Naive thymus-derived CD8-positive, alpha-beta T cell (primary cell): ENCODE results near the gene PDZD7. TPM values are rescaled to one million over a fixed set of nuclear protein-coding genes. Genes with fewer than 3 reads are reported as not detected.
"Not testable (repeated sequence)": the region's sequence is repeated elsewhere in the genome, so short reads cannot be mapped to it uniquely, and the experiment has no call there.

Experiments used
- ATAC-seq, 2 donors: fragments of 150-1000 bp; cut with Tn5 transposase in 1 of 2; sonication (Bioruptor Pico), chemical (Tn5 transposase) in 1 of 2; 1 replicate in 1 of 2; 2 replicates in 1 of 2; pipeline ENCODE4 v1.10.0; 2021; ENCODE audit warnings: mild to moderate bottlenecking in 2 of 2, moderate library complexity in 2 of 2
- POLR2A ChIA-PET: fragments of 350-600 bp; sonication (Branson Sonifier 250); formaldehyde crosslinking; loops from one replicate; lab custom pipeline; 2021; ENCODE audit warnings: antibody characterized with exemption; lab: Charles Lee
- DNase-seq, 10 donors: peaks; one replicate each; pipeline versions ENCODE4 v3.0.0 to v3.0.0-alpha.2; 2020 to 2022
- H3K27ac Mint-ChIP-seq, 10 donors: one replicate each; pipeline ENCODE4 v1.8.0; 2020 to 2022; ENCODE audit warnings: mild to moderate bottlenecking in 10 of 10, mixed read lengths in 10 of 10, moderate library complexity in 4 of 10, inconsistent platforms in 1 of 10
- H3K27me3 Mint-ChIP-seq, 5 donors: one replicate each; pipeline ENCODE4 v1.8.0; 2021 to 2022; ENCODE audit warnings: mixed read lengths in 5 of 5
- H3K36me3 Mint-ChIP-seq, 3 donors: one replicate each; pipeline ENCODE4 v1.8.0; 2020 to 2022; ENCODE audit warnings: mixed read lengths in 3 of 3, mild to moderate bottlenecking in 2 of 3, inconsistent platforms in 1 of 3
- H3K4me1 Mint-ChIP-seq, 4 donors: one replicate each; pipeline ENCODE4 v1.8.0; 2021 to 2022; ENCODE audit warnings: mixed read lengths in 4 of 4
- H3K4me3 Mint-ChIP-seq, 10 donors: one replicate each; pipeline ENCODE4 v1.8.0; 2020 to 2022; ENCODE audit warnings: mild to moderate bottlenecking in 10 of 10, mixed read lengths in 10 of 10, moderate library complexity in 6 of 10, inconsistent platforms in 1 of 10
- H3K9me3 Mint-ChIP-seq, 9 donors: one replicate each; pipeline ENCODE4 v1.8.0; 2020 to 2022; ENCODE audit warnings: mixed read lengths in 9 of 9, mild to moderate bottlenecking in 3 of 9, inconsistent platforms in 1 of 9, moderate library complexity in 1 of 9
- polyA plus RNA-seq, 3 donors: library from polyadenylated mRNA; unstranded; fragments of 300-500 nt; fragmentation: Illumina TruSeq; gene quantifications; one replicate each; pipeline ENCODE4 v1.2.3, GENCODE V29; 2021
- total RNA-seq, 8 experiments: library from RNA in 2 of 8; stranded (reverse) in 2 of 8; gene quantifications; one replicate each; pipeline ENCODE4 v1.2.3 and lab custom pipeline; 2021 to 2026

Gene PDZD7
- total and polyA plus RNA-seq, 5 experiments from 2014 or later = 0.39 to 1.4 (median 1.1) TPM

DNA sequence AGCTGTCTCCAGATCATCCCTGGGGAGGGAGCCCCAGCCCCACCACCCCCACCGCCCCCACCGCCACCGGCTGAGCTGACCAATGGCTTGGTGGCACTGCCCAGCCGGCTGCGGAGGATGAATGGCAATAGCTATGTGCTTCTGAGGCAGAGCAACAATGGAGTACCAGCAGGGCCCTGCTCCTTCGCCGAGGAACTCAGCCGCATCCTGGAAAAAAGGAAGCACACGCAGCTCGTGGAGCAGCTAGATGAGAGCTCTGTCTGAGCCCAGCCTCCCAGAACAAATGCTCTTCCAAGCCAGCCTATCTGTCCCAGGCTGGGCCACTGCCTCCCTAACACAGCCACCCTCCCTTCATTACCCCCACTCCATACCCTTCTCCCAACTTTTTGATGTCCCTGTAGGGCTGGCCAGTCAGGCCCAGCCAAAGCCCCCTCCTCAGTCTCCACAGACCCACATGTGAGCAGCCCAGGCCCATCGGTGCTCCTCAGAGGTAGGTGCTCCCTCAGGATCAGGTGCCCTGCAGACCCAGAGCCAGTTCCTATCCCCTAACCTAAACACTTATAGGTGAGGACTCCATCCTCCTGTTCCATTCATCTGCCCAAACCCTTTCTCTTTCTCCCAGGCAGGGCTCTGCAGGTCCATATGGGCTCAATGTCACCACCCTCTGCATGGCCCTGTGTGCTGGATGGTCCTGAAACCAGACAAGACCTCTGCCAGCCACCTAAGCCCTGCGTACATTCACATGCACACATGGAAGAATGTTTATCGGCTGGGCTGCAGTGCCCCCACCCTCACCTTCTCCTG lies 46.9 kb downstream of the PDZD7 start:
- Mint-ChIP-seq H3K27ac (peak overlapping the region in 3 of 10 donors; percentile 38 to 80 (median 79)), H3K4me3 (peak overlapping the region in 1 of 10 donors; percentile 40)
- ATAC-seq = no peak

DNA sequence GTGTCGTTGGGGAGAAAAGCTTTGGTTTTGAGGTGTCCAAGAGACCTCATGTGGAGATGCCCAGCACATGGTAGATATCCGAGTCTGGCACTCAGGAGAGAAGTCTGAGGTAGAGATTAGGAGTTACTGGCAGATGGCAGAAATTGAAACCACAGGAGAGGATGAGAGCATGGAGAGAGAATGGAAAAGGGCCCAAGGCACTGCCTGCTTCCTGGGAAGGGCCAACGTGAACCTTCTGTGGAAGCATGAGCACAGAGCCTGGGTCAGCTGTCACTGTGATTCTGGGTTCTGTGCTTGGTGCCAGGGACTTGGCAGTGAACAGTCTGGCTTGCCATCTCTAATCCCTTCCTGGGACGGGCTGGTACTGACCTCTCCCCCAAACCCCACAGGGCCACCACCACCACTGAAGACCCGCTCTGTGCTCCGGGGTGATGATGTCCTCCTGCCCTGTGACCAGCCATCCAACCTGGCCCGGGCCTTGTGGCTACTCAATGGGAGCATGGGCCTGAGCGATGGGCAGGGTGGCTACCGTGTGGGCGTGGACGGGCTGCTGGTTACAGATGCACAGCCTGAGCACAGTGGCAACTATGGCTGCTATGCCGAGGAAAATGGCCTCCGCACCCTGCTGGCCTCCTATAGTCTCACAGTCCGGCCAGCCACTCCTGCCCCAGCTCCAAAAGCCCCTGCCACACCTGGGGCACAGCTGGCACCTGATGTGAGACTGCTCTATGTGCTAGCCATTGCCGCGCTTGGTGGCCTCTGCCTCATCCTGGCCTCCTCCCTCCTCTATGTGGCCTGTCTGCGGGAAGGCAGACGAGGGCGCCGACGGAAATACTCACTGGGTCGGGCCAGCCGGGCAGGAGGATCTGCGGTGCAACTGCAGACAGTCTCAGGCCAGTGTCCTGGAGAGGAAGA lies 47.8 kb downstream of the PDZD7 start:
- ATAC-seq = no peak
- no peak for DNase-seq
- H3K36me3 Mint-ChIP-seq = peaks cover 0 to 46% (median 13%) of the 10 kb centered on the region in 3 donors
- no peak overlapping the region for H3K27ac Mint-ChIP-seq
- no peaks in the 10 kb centered on the region for H3K27me3 Mint-ChIP-seq
- peak overlapping the region in 1 of 10 donors; percentile 73 for H3K4me3 Mint-ChIP-seq
- H3K4me1 Mint-ChIP-seq = peaks cover 13 to 32% (median 29%) of the 10 kb centered on the region in 4 donors
- POLR2A ChIA-PET = no interaction called here
- H3K9me3 Mint-ChIP-seq = no peaks in the 10 kb centered on the region

More for the DNA sequence above, 46.9 kb downstream of the PDZD7 start:
- POLR2A ChIA-PET = interaction anchor here (6.7 kb wide), 1 partner anchor 13 kb away, joined by 82 read pairs; the partner anchor contains the start of gene LZTS2
- H3K9me3 Mint-ChIP-seq = no peaks in the 10 kb centered on the region
- peaks cover 13 to 38% (median 30%) of the 10 kb centered on the region in 4 donors for H3K4me1 Mint-ChIP-seq
- no peak for DNase-seq
- peaks cover 0 to 45% (median 13%) of the 10 kb centered on the region in 3 donors for H3K36me3 Mint-ChIP-seq
- no peaks in the 10 kb centered on the region for H3K27me3 Mint-ChIP-seq

DNA sequence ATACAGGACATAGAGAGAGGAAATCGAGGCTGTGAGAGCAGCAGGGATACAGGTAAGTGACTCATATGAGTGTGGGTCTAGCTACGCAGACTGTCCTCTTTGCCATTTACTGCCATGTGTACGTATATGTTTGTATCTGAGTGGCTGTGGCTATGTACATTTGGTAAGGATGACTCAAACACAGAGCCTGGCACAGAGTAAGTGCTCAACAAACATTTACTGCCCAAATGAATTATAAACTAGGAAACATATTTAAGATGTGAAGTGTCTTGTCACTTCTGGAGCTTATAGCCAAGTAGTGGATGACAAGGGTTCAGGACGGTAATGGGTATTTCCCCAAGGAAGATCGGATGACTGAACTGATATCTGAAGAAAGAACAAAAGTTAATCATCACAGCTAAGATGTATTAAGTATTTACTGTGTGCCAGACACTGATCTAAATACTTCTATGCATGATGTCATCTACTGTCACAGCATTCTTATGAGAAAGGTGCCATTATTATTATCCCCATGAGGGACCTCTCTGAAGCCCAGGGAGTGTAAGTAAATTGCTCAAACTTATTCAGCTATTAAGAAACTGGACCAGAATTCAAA lies 49.7 kb downstream of the PDZD7 start:
- ATAC-seq (no peak), DNase-seq (no peak)
- Mint-ChIP-seq H3K4me3 (no peak overlapping the region), H3K9me3 (no peaks in the 10 kb centered on the region), H3K27me3 (no peaks in the 10 kb centered on the region), H3K27ac (peak overlapping the region in 1 of 10 donors; percentile 11), H3K36me3 (peaks cover 0 to 46% (median 13%) of the 10 kb centered on the region in 3 donors), H3K4me1 (peaks cover 10 to 15% (median 12%) of the 10 kb centered on the region in 4 donors)
- POLR2A ChIA-PET = no interaction called here

DNA sequence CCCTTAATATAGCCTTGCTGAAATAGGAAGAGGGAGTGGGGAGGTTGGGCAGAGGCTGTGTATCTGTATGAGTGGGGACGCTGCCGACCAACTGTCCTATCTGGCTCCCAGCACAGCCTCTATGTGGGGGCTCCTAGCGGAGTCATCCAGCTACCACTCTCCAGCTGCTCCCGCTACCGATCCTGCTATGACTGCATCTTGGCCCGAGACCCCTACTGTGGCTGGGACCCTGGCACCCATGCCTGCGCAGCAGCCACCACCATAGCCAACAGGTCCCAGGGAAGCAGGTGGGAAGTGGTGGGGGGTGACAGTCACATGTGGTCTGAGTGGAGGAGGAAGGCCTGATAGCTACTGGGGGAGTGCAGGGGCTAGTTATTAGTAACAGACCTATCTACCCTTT lies 50.2 kb downstream of the PDZD7 start:
- Mint-ChIP-seq H3K9me3 (no peaks in the 10 kb centered on the region), H3K4me1 (peaks cover 5 to 16% (median 7%) of the 10 kb centered on the region in 4 donors), H3K4me3 (no peak overlapping the region), H3K27me3 (no peaks in the 10 kb centered on the region), H3K36me3 (peaks cover 0 to 46% (median 13%) of the 10 kb centered on the region in 3 donors), H3K27ac (no peak overlapping the region)
- POLR2A ChIA-PET = no interaction called here
- ATAC-seq = no peak
- no peak for DNase-seq

DNA sequence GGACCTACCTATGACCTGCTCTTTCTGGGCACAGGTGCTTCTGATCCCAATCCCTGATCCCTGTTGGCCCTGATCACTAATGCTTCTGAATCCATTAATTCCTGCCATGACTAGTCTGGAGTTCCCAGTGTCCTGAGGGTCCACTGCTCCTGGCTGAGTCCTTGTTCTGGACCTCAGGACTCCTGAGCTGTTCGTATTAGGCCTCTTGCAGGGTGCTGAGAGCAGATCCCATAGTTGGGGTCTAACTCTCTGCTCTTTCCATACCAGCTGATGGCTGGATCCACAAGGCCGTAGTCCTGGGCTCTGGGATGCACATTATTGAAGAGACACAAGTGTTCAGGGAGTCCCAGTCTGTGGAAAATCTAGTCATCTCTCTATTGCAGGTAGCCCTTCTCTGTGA lies 50.6 kb downstream of the PDZD7 start:
- DNase-seq (no peak), ATAC-seq (no peak)
- no peak overlapping the region for H3K4me3 Mint-ChIP-seq
- H3K27me3 Mint-ChIP-seq = no peaks in the 10 kb centered on the region
- H3K27ac Mint-ChIP-seq = peak overlapping the region in 1 of 10 donors; percentile 72
- peaks cover 1 to 13% (median 3%) of the 10 kb centered on the region in 4 donors for H3K4me1 Mint-ChIP-seq
- POLR2A ChIA-PET = no interaction called here
- no peaks in the 10 kb centered on the region for H3K9me3 Mint-ChIP-seq
- peaks cover 0 to 46% (median 13%) of the 10 kb centered on the region in 3 donors for H3K36me3 Mint-ChIP-seq

DNA sequence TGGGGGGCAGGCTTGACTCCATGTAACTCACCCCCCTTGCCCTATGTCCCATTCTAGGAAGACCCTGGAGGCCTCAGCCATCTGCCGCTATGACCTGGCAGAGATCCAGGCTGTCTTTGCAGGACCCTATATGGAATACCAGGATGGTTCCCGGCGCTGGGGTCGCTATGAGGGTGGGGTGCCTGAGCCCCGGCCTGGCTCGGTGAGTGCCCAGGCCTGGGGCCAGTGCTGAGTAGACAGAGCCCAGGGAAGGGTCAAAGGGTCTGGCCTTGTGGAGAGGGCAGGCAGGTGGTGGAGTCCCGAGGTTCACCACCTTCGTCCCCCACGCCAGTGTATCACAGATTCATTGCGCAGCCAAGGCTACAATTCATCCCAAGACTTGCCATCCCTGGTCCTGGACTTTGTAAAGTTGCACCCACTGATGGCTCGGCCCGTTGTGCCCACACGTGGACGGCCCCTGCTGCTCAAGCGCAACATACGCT lies 51.1 kb downstream of the PDZD7 start:
- Mint-ChIP-seq H3K27me3 (no peaks in the 10 kb centered on the region), H3K4me3 (no peak overlapping the region), H3K36me3 (peaks cover 0 to 46% (median 13%) of the 10 kb centered on the region in 3 donors), H3K4me1 (peaks cover 0 to 13% (median 1%) of the 10 kb centered on the region in 4 donors), H3K27ac (peak overlapping the region in 1 of 10 donors; percentile 72), H3K9me3 (no peaks in the 10 kb centered on the region)
- no peak for ATAC-seq
- DNase-seq = no peak
- POLR2A ChIA-PET = interaction anchor here (0.8 to 1.3 kb wide), 3 partner anchors 11 to 36 kb away, joined by 3 read pairs; partner anchors contain the start of gene SEMA4G

DNA sequence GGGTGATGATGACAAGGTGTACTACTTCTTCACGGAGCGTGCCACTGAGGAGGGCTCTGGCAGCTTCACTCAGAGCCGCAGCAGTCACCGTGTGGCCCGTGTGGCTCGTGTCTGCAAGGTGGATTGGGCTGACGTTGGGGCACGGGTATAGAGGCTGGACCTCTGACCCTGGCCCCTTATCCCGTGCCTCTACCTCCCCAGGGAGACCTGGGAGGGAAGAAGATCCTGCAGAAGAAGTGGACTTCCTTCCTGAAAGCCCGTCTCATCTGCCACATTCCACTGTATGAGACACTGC lies 52.1 kb downstream of the PDZD7 start:
- Mint-ChIP-seq H3K4me1 (peaks cover 0 to 11% (median 0%) of the 10 kb centered on the region in 4 donors), H3K36me3 (peaks cover 0 to 39% (median 10%) of the 10 kb centered on the region in 3 donors), H3K27me3 (no peaks in the 10 kb centered on the region), H3K4me3 (no peak overlapping the region), H3K9me3 (no peaks in the 10 kb centered on the region), H3K27ac (peak overlapping the region in 1 of 10 donors; percentile 65)
- no peak for ATAC-seq
- POLR2A ChIA-PET = interaction anchor here (1.3 kb wide), 1 partner anchor 10 kb away, joined by 3 read pairs; the partner anchor contains the start of gene SEMA4G
- DNase-seq = no peak

DNA sequence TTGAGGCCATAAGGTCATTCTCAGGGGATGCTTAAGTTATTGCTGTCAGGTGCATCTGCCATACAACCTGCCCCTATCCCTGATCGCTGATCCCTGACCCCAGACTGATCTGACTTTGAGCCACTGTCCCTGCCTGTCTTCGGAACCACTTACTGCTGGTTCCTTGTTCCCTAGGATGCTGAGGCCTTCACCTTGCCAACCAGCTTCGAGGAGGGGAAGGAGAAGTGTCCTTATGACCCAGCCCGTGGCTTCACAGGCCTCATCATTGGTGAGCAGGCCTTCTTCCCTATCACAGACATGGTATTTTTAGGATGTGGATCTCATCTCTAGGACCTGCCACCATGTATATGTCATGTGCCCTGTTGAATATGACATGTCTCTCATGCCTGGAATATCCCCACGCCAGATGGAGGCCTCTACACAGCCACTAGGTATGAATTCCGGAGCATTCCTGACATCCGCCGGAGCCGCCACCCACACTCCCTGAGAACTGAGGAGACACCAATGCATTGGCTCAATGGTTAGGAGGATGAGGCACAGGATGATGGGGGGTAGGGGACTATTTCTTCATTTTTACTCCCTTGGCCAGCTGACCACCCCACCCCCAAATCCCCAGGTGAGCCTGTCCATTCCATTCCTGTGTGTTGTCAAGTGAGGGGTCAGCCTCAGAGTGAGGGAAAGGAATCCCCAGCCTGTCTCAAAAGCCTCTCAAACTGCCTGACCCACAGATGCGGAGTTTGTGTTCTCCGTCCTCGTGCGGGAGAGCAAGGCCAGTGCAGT lies 52.6 kb downstream of the PDZD7 start:
- peaks cover 0 to 39% (median 10%) of the 10 kb centered on the region in 3 donors for H3K36me3 Mint-ChIP-seq
- H3K27me3 Mint-ChIP-seq = no peaks in the 10 kb centered on the region
- no peaks in the 10 kb centered on the region for H3K9me3 Mint-ChIP-seq
- H3K27ac Mint-ChIP-seq = peak overlapping the region in 1 of 10 donors; percentile 65
- POLR2A ChIA-PET = no interaction called here
- H3K4me1 Mint-ChIP-seq = peaks cover 0 to 11% (median 0%) of the 10 kb centered on the region in 4 donors
- no peak for DNase-seq
- H3K4me3 Mint-ChIP-seq = no peak overlapping the region
- ATAC-seq = no peak

DNA sequence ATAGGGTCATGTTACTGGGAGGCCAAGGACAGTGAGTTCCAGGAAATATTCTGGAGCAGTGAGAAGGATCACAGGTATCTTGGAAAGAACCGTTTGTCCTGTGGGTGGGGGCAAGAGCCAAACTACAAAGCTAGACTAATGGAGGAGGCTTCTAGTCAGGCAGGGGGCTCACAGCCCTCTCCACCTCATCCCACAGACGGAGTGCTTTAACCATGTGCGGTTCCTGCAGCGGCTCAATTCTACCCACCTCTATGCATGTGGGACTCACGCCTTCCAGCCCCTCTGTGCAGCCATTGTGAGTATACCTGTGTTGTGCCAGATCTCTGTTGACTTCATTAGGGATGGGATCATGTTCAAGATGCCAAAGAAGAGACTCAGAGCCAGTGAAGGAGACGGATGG lies 53.5 kb downstream of the PDZD7 start:
- DNase-seq (no peak), ATAC-seq (no peak)
- POLR2A ChIA-PET = no interaction called here
- Mint-ChIP-seq H3K4me3 (no peak overlapping the region), H3K9me3 (no peaks in the 10 kb centered on the region), H3K27ac (peak overlapping the region in 2 of 10 donors; percentile 33 to 83), H3K36me3 (peaks cover 0 to 35% (median 7%) of the 10 kb centered on the region in 3 donors), H3K27me3 (no peaks in the 10 kb centered on the region), H3K4me1 (peaks cover 0 to 11% (median 0%) of the 10 kb centered on the region in 4 donors)

DNA sequence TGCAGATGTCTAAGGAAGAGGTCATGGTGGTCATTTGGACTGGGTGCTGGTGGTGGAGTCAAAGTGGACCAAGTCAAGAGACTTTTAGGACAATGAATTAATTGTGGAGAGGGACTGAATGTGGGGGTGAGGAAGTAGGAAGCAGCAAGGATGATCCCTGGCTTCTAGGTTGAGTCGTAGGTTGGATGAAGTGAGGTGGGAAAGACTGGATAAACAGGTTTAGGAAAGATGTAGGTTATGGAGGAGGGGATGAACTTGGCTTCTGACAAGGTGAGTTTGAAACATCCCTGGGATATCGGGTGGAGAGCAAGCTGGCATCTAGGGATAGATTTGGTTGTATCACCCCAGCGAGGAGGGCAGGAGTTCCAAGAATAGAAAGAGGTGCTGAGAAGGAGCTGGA lies 54.0 kb downstream of the PDZD7 start:
- H3K27me3 Mint-ChIP-seq = no peaks in the 10 kb centered on the region
- no peaks in the 10 kb centered on the region for H3K9me3 Mint-ChIP-seq
- DNase-seq = no peak
- no peak overlapping the region for H3K4me3 Mint-ChIP-seq
- H3K36me3 Mint-ChIP-seq = peaks cover 0 to 29% (median 3%) of the 10 kb centered on the region in 3 donors
- peak overlapping the region in 5 of 10 donors; percentile 6 to 83 (median 67) for H3K27ac Mint-ChIP-seq
- peaks cover 0 to 11% (median 0%) of the 10 kb centered on the region in 4 donors for H3K4me1 Mint-ChIP-seq
- no peak for ATAC-seq
- POLR2A ChIA-PET = no interaction called here

DNA sequence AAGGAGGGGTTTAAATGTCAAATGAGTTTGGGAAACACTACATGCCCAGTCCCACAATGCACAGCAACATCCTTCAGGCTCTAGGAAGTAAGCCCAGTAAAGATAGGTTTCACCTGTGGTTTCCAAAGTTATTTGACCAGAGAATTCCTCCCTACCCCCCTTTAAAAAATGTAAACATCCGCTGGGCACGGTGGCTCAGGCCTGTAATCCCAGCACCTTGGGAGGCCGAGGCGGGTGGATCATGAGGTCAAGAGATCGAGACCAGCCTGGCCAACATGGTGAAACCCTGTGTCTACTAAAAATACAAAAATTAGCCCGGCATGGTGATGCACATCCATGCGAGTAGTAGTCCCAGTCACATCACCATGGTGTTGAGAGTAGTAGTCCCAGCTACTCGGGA lies 55.5 kb downstream of the PDZD7 start:
- not testable (repeated sequence) for H3K4me3 Mint-ChIP-seq, H3K27me3 Mint-ChIP-seq, DNase-seq, H3K27ac Mint-ChIP-seq, H3K9me3 Mint-ChIP-seq, ATAC-seq
- Mint-ChIP-seq H3K4me1 (peaks cover 0 to 11% (median 3%) of the 10 kb centered on the region in 4 donors), H3K36me3 (peaks cover 0 to 17% (median 0%) of the 10 kb centered on the region in 3 donors)
- POLR2A ChIA-PET = interaction anchor here (1.2 to 1.5 kb wide), 2 partner anchors 11 to 24 kb away, joined by 4 read pairs; partner anchors contain the start of genes LZTS2, MRPL43 and TWNK
